GM18505 (cell line): ENCODE measurements around the gene OR2T29.
"Not testable (repeated sequence)": the region's sequence is repeated elsewhere in the genome, so short reads cannot be mapped to it uniquely, and the experiment has no call there.

Source experiments
- ATAC-seq: cut with Tn5 transposase; IDR thresholded peaks from one replicate; pipeline ENCODE4 v1.9.1; 2021; ENCODE audit not compliant: unreplicated experiment
- POLR2A ChIP-seq: IDR thresholded peaks from 4 replicates; pipeline ENCODE4 v1.6.1; 2011; ENCODE audit warnings: borderline replicate concordance; ENCODE audit not compliant: insufficient read depth, insufficient read length; ENCODE audit errors: extremely low read depth

The OR2T29 gene

GRCh38 chr1:248521856-248522255, 40.7 kb downstream of the OR2T29 start:
- no peak for ATAC-seq

GRCh38 chr1:248510217-248510616, 52.4 kb downstream of the OR2T29 start:
- not testable (repeated sequence) for ATAC-seq

More at GRCh38 chr1:248521856-248522255, 40.7 kb downstream of the OR2T29 start:
- no peak for TF ChIP-seq POLR2A

- ATAC-seq = not testable (repeated sequence)
Measured at GRCh38 chr1:248507773-248508172, 54.8 kb downstream of the OR2T29 start, which contains the start of gene OR2G6. Gene OR2G6, plus strand, starts transcription at chr1:248508073. Its CDS starts 13,574 bp downstream, at chr1:248521647.
